Endometrium (tissue), 2 donors: ENCODE results near the gene CASP14.
"Not testable (repeated sequence)": the region's sequence is repeated elsewhere in the genome, so short reads cannot be mapped to it uniquely, and the experiment has no call there.

Source experiments
- FAIRE-seq: peaks from 2 replicates; lab custom pipeline; 2012; peaks lifted over from hg19 to GRCh38; lab: Jason Lieb, UNC
- donor health status: control.
- donor health status: control.

CASP14 gene

GRCh38 chr19:15072930-15073647 is 23.8 kb downstream of the CASP14 start:
- no peak for FAIRE-seq

- FAIRE-seq, result no peak
Observed at GRCh38 chr19:15074371-15074770, 25.1 kb downstream of the CASP14 start.

- no peak for FAIRE-seq
Observed at GRCh38 chr19:15075806-15076205, 26.5 kb downstream of the CASP14 start.

GRCh38 chr19:15080002-15080401 is 30.7 kb downstream of the CASP14 start:
- FAIRE-seq, result not testable (repeated sequence)

DNA sequence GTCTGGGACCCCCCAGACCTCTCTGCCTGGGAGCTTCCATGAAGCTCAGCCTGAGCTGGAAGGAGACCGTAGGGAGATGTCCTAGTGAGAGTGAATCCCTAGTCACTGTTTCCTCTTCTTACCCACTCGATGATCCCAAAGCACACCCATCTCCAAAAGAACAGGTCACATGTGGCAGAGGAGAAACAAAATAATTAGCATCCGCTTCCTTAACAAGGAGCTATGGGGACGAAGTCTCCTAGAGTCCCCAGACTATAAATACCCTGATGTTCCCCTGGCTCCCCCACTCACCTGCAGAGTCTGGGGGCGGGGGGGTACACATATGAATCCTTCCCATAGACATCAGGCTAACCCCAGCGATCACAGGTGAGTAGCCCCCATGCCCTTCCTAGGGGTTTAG is 32.6 kb downstream of the CASP14 start, which contains the start of gene OR1I1:
OR1I1 (plus strand) TSS at position 301 of the 400 bp plus-strand sequence. CDS start 4,855 bp downstream, outside the sequence.
- FAIRE-seq, result no peak

DNA sequence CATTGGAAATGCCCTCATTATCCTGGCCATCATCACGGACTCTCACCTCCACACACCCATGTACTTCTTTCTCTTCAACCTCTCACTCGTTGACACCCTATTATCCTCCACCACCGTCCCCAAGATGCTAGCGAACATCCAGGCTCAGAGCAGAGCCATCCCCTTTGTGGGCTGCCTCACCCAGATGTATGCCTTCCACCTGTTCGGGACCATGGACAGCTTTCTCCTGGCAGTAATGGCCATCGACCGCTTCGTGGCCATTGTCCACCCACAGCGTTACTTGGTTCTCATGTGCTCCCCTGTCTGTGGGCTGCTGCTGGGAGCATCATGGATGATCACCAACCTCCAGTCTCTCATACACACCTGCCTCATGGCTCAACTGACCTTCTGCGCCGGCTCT is 37.9 kb downstream of the CASP14 start:
- FAIRE-seq, result no peak

GRCh38 chr19:15091918-15092753 is 42.9 kb downstream of the CASP14 start:
- peak; percentile 68 for FAIRE-seq

GRCh38 chr19:15093001-15093400 is 43.7 kb downstream of the CASP14 start:
- no peak for FAIRE-seq

DNA sequence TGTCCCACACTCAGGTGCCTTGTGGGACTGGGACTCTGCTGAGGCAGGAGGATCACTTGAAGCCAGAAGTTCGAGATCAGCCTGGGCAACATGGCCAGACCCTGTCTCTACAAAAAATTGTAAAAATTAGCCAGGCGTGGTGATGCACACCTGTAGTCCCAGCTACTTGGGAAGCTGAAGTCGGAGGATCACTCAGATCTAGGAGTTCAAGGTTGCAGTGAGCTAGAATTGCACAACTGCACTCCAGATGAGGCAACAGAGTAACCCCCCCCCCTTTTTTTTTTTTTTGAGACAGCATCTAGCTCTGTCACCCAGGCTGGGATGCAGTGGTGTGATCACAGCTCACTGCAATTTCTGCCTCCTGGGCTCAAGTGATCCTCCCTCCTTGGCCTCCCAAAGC is 46.9 kb downstream of the CASP14 start:
- no peak for FAIRE-seq

DNA sequence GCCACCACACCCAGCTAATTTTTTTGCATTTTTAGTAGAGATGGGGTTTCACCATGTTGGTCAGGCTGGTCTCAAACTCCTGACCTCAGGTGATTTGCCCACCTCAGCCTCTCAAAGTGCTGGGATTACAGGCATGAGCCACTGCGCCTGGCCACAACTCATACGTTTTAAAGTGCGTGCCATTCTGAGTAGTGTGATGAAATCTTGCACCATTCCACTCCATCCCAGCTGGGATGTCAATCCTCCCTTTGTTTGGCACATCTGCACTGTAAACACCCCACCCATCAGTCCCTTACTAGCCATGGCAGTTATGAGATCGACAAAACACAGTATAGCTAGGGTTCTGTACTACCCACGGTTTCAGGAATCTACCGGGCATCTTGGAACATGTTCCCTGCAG is 48.7 kb downstream of the CASP14 start:
- not testable (repeated sequence) for FAIRE-seq

DNA sequence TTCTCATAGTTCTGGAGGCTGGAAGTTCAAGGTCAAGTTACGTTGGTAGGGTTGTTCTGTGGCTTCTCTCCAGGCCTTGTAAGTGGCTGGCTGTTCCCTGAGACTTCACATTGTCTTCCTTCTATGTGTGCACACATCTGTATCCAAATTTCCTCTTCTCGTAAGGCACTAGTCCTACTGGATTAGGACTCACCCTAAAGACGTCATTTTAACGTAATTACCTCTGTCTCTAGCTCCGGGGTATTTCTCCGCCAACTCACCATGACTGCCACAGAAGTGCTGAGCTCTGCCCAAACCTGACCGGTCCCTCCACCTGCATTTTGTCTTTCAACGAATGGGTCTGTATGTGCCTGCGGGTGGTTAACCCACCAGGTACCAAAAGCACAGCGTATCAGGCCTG is 49.2 kb downstream of the CASP14 start:
- no peak for FAIRE-seq

GRCh38 chr19:15099017-15099582 is 49.8 kb downstream of the CASP14 start:
- FAIRE-seq, result no peak

DNA sequence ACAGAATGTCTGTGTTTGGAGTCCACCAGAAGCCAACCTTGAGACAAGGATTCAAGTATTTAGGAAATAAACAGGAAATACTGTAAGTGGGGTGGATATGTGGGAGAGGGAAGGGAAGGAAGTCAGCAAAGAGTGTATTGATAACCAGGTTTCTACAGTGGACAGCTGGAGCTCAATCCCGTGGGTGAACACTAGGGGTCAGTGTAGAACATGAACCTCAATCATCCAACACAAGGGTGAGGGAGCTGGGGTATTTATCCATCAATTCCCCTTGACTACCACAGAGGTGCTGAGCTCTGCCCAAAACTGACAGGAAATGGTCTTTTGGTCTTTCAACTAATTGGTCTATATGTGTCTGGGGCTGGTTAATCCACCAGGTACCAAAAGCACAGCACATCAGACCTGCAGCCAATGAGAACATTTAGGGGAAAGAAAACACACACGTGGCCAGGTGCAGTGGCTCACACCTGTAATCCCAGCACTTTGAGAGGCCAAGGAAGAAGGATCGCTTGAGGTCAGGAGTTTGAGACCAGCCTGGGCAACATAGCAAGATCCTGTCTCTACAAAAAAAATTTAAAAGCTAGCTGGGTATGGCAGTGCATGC is 52.3 kb downstream of the CASP14 start:
- no peak for FAIRE-seq

DNA sequence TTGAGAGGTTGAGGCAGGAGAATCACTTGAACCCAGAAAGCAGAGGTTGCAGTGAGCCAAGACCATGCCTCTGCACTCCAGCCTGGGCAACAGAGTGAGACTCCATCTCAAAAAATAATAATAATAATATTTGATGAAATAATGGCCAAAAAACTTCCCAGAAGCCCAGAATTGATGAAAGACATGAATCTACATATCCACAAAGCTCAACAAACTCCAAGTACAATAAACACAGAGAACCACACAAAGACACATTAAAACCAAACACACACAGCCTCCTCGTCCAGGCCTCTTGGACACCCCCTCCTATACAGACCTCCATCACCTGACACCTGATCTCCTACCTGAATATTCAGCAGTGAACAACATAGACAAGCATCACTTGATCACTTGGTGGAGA is 54.7 kb downstream of the CASP14 start:
- no peak for FAIRE-seq

DNA sequence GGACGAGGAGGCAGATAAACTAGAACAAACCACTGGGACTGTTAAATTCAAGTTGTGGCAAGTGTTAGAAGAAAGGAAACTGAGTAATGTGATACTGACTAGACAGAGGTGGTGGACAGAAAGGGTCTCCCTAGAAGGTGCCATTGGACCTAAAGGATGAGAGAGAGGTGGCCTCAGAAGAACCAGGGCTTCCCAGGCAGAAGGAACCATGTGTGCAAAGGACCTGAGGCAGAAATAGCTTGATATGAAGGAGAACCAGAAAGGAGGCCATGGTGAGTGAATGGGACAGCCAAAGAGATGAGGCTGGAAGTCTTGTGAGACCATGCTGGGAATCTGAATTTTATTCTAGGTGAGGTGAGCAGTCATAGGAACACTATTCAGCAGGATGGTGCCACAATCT is 55.1 kb downstream of the CASP14 start:
- no peak for FAIRE-seq

GRCh38 chr19:15105044-15105443 is 55.8 kb downstream of the CASP14 start:
- no peak for FAIRE-seq

GRCh38 chr19:15107061-15108010 is 58.1 kb downstream of the CASP14 start, which contains the start of gene SYDE1:
Gene SYDE1 (plus strand): TSS chr19:15107401. CDS start chr19:15107434, 33 bp downstream.
- FAIRE-seq, result no peak
